ENCODE results near the gene MTMR4.

The MTMR4 gene

GRCh38 chr17:58534901-58535421 is 20.5 kb upstream of the MTMR4 start:
- Histone ChIP-seq H3K4me3 (ENCODE audit: low read depth, low read length) (no peak overlapping the region), H3K27ac (ENCODE audit: low read depth, low read length) (no peak overlapping the region), H3K36me3 (ENCODE audit: control insufficient read depth, insufficient read depth, low read length) (no peaks in the 10 kb centered on the region), H3K9ac (ENCODE audit: low read length) (no peak overlapping the region), H3K9me3 (ENCODE audit: control insufficient read depth, insufficient read depth, low read depth, low read length) (no peaks in the 10 kb centered on the region), H3K4me1 (ENCODE audit: control insufficient read depth, insufficient read depth, low read length) (peaks cover 31% of the 10 kb centered on the region), H3K27me3 (ENCODE audit: control insufficient read depth, insufficient read depth, low read length) (peaks cover 32% of the 10 kb centered on the region)

GRCh38 chr17:58534331-58534730 is 19.9 kb upstream of the MTMR4 start:
- H3K36me3 ChIP-seq (ENCODE audit: control insufficient read depth, insufficient read depth, low read length) = no peaks in the 10 kb centered on the region

GRCh38 chr17:58533616-58534188 is 19.3 kb upstream of the MTMR4 start:
- no peaks in the 10 kb centered on the region for H3K36me3 ChIP-seq (ENCODE audit: control insufficient read depth, insufficient read depth, low read length)
- H3K27me3 ChIP-seq (ENCODE audit: control insufficient read depth, insufficient read depth, low read length) = peaks cover 32% of the 10 kb centered on the region
- H3K27ac ChIP-seq (ENCODE audit: low read depth, low read length) = no peak overlapping the region
- no peak overlapping the region for H3K9ac ChIP-seq (ENCODE audit: low read length)
- no peaks in the 10 kb centered on the region for H3K9me3 ChIP-seq (ENCODE audit: control insufficient read depth, insufficient read depth, low read depth, low read length)
- H3K4me1 ChIP-seq (ENCODE audit: control insufficient read depth, insufficient read depth, low read length) = peaks cover 44% of the 10 kb centered on the region
- no peak overlapping the region for H3K4me3 ChIP-seq (ENCODE audit: low read depth, low read length)

More at GRCh38 chr17:58534331-58534730, 19.9 kb upstream of the MTMR4 start:
- Histone ChIP-seq H3K9ac (ENCODE audit: low read length) (no peak overlapping the region), H3K27me3 (ENCODE audit: control insufficient read depth, insufficient read depth, low read length) (peaks cover 32% of the 10 kb centered on the region), H3K9me3 (ENCODE audit: control insufficient read depth, insufficient read depth, low read depth, low read length) (no peaks in the 10 kb centered on the region), H3K27ac (ENCODE audit: low read depth, low read length) (no peak overlapping the region), H3K4me3 (ENCODE audit: low read depth, low read length) (no peak overlapping the region), H3K4me1 (ENCODE audit: control insufficient read depth, insufficient read depth, low read length) (peaks cover 37% of the 10 kb centered on the region)

- H3K9ac ChIP-seq (ENCODE audit: low read length) = no peak overlapping the region
- H3K27ac ChIP-seq (ENCODE audit: low read depth, low read length) = no peak overlapping the region
- H3K9me3 ChIP-seq (ENCODE audit: control insufficient read depth, insufficient read depth, low read depth, low read length) = no peaks in the 10 kb centered on the region
- H3K4me3 ChIP-seq (ENCODE audit: low read depth, low read length) = peak overlapping the region; percentile 82
- H3K27me3 ChIP-seq (ENCODE audit: control insufficient read depth, insufficient read depth, low read length) = peaks cover 32% of the 10 kb centered on the region
- no peaks in the 10 kb centered on the region for H3K36me3 ChIP-seq (ENCODE audit: control insufficient read depth, insufficient read depth, low read length)
- peaks cover 55% of the 10 kb centered on the region for H3K4me1 ChIP-seq (ENCODE audit: control insufficient read depth, insufficient read depth, low read length)
Measured at GRCh38 chr17:58532555-58532951, 18.1 kb upstream of the MTMR4 start.

GRCh38 chr17:58531661-58532554 is 17.5 kb upstream of the MTMR4 start:
- peak overlapping the region; percentile 82 for H3K4me3 ChIP-seq (ENCODE audit: low read depth, low read length)
- no peak overlapping the region for H3K27ac ChIP-seq (ENCODE audit: low read depth, low read length)
- H3K36me3 ChIP-seq (ENCODE audit: control insufficient read depth, insufficient read depth, low read length) = no peaks in the 10 kb centered on the region
- peaks cover 60% of the 10 kb centered on the region for H3K4me1 ChIP-seq (ENCODE audit: control insufficient read depth, insufficient read depth, low read length)
- H3K9me3 ChIP-seq (ENCODE audit: control insufficient read depth, insufficient read depth, low read depth, low read length) = no peaks in the 10 kb centered on the region
- no peak overlapping the region for H3K9ac ChIP-seq (ENCODE audit: low read length)
- peaks cover 32% of the 10 kb centered on the region for H3K27me3 ChIP-seq (ENCODE audit: control insufficient read depth, insufficient read depth, low read length)

- no peak overlapping the region for H3K9ac ChIP-seq (ENCODE audit: low read length)
Measured at GRCh38 chr17:58531122-58531521, 16.7 kb upstream of the MTMR4 start.

GRCh38 chr17:58530655-58531054 is 16.2 kb upstream of the MTMR4 start:
- H3K36me3 ChIP-seq (ENCODE audit: control insufficient read depth, insufficient read depth, low read length) = no peaks in the 10 kb centered on the region
- H3K9me3 ChIP-seq (ENCODE audit: control insufficient read depth, insufficient read depth, low read depth, low read length) = no peaks in the 10 kb centered on the region
- no peak overlapping the region for H3K9ac ChIP-seq (ENCODE audit: low read length)
- peak overlapping the region; percentile 82; the same call in 1 of the 2 replicates for H3K4me3 ChIP-seq (ENCODE audit: low read depth, low read length)
- H3K27ac ChIP-seq (ENCODE audit: low read depth, low read length) = no peak overlapping the region
- H3K27me3 ChIP-seq (ENCODE audit: control insufficient read depth, insufficient read depth, low read length) = peaks cover 29% of the 10 kb centered on the region
- H3K4me1 ChIP-seq (ENCODE audit: control insufficient read depth, insufficient read depth, low read length) = peaks cover 58% of the 10 kb centered on the region

More at GRCh38 chr17:58531122-58531521, 16.7 kb upstream of the MTMR4 start:
- Histone ChIP-seq H3K27ac (ENCODE audit: low read depth, low read length) (no peak overlapping the region), H3K4me3 (ENCODE audit: low read depth, low read length) (peak overlapping the region; percentile 82), H3K4me1 (ENCODE audit: control insufficient read depth, insufficient read depth, low read length) (peaks cover 60% of the 10 kb centered on the region), H3K36me3 (ENCODE audit: control insufficient read depth, insufficient read depth, low read length) (no peaks in the 10 kb centered on the region), H3K27me3 (ENCODE audit: control insufficient read depth, insufficient read depth, low read length) (peaks cover 29% of the 10 kb centered on the region), H3K9me3 (ENCODE audit: control insufficient read depth, insufficient read depth, low read depth, low read length) (no peaks in the 10 kb centered on the region)

- Histone ChIP-seq H3K9me3 (ENCODE audit: control insufficient read depth, insufficient read depth, low read depth, low read length) (no peaks in the 10 kb centered on the region), H3K4me1 (ENCODE audit: control insufficient read depth, insufficient read depth, low read length) (peaks cover 58% of the 10 kb centered on the region), H3K27me3 (ENCODE audit: control insufficient read depth, insufficient read depth, low read length) (peaks cover 27% of the 10 kb centered on the region), H3K9ac (ENCODE audit: low read length) (no peak overlapping the region), H3K4me3 (ENCODE audit: low read depth, low read length) (no peak overlapping the region), H3K27ac (ENCODE audit: low read depth, low read length) (no peak overlapping the region), H3K36me3 (ENCODE audit: control insufficient read depth, insufficient read depth, low read length) (no peaks in the 10 kb centered on the region)
Measured at GRCh38 chr17:58529275-58529674, 14.8 kb upstream of the MTMR4 start.

- H3K4me3 ChIP-seq (ENCODE audit: low read depth, low read length) = no peak overlapping the region
- no peak overlapping the region for H3K9ac ChIP-seq (ENCODE audit: low read length)
- peaks cover 58% of the 10 kb centered on the region for H3K4me1 ChIP-seq (ENCODE audit: control insufficient read depth, insufficient read depth, low read length)
- H3K27me3 ChIP-seq (ENCODE audit: control insufficient read depth, insufficient read depth, low read length) = peaks cover 27% of the 10 kb centered on the region
- H3K9me3 ChIP-seq (ENCODE audit: control insufficient read depth, insufficient read depth, low read depth, low read length) = no peaks in the 10 kb centered on the region
- no peak overlapping the region for H3K27ac ChIP-seq (ENCODE audit: low read depth, low read length)
- no peaks in the 10 kb centered on the region for H3K36me3 ChIP-seq (ENCODE audit: control insufficient read depth, insufficient read depth, low read length)
Measured at GRCh38 chr17:58528443-58528842, 14.0 kb upstream of the MTMR4 start.

GRCh38 chr17:58527949-58528348 is 13.5 kb upstream of the MTMR4 start:
- Histone ChIP-seq H3K9me3 (ENCODE audit: control insufficient read depth, insufficient read depth, low read depth, low read length) (no peaks in the 10 kb centered on the region), H3K36me3 (ENCODE audit: control insufficient read depth, insufficient read depth, low read length) (no peaks in the 10 kb centered on the region), H3K9ac (ENCODE audit: low read length) (peak overlapping the region; percentile 43), H3K27me3 (ENCODE audit: control insufficient read depth, insufficient read depth, low read length) (peaks cover 22% of the 10 kb centered on the region), H3K27ac (ENCODE audit: low read depth, low read length) (no peak overlapping the region), H3K4me1 (ENCODE audit: control insufficient read depth, insufficient read depth, low read length) (peaks cover 54% of the 10 kb centered on the region), H3K4me3 (ENCODE audit: low read depth, low read length) (no peak overlapping the region)

GRCh38 chr17:58527306-58527705 is 12.9 kb upstream of the MTMR4 start:
- H3K4me3 ChIP-seq (ENCODE audit: low read depth, low read length) = no peak overlapping the region
- peaks cover 16% of the 10 kb centered on the region for H3K27me3 ChIP-seq (ENCODE audit: control insufficient read depth, insufficient read depth, low read length)
- no peaks in the 10 kb centered on the region for H3K9me3 ChIP-seq (ENCODE audit: control insufficient read depth, insufficient read depth, low read depth, low read length)
- H3K36me3 ChIP-seq (ENCODE audit: control insufficient read depth, insufficient read depth, low read length) = no peaks in the 10 kb centered on the region
- H3K9ac ChIP-seq (ENCODE audit: low read length) = no peak overlapping the region
- peaks cover 47% of the 10 kb centered on the region for H3K4me1 ChIP-seq (ENCODE audit: control insufficient read depth, insufficient read depth, low read length)
- H3K27ac ChIP-seq (ENCODE audit: low read depth, low read length) = no peak overlapping the region

Measured in HUES6 (cell line).